ENCODE measurements around the gene TCTN2. TPM values are rescaled to one million over a fixed set of nuclear protein-coding genes. Genes with fewer than 3 reads are reported as not detected.

Gene TCTN2
- total and polyA plus RNA-seq, 2 donors from 2014 or later: 12.5 to 31.6 TPM

DNA sequence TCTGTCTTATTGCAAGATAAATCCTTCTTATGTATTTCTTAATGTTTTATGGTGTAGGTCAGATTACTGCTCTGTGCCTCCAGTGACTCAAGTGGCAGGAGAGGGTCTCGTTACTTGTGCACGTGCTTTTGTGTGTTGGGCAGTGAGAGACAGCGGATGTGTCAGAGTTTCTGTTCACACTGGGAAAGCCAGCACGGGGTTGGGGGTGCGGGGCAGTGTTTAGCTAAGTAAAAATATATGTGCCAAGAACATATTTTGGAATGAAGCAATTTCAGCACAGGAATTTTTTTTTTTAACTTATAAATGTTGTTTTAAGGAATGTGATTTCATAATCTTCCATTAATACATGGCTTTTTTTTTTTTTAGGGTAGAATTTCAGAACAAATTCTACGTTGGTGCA lies 86.6 kb downstream of the TCTN2 start:
- DNase-seq (no peak), FAIRE-seq (no peak)
- H3K9me3 ChIP-seq (ENCODE audit: control insufficient read depth in 2 of 3, insufficient read depth in 1 of 3, low read length in 3 of 3): no peaks in the 10 kb centered on the region
- intact Hi-C loops (cut with DNase I): no loop called here
- no peak overlapping the region for H3K4me3 ChIP-seq (ENCODE audit: low read length in 3 of 3)
- H3K27ac ChIP-seq (ENCODE audit: low read depth in 2 of 2, low read length in 2 of 2): no peak overlapping the region
- H3K36me3 ChIP-seq (ENCODE audit: control insufficient read depth in 2 of 3, insufficient read depth in 3 of 3, low read length in 3 of 3): peaks cover 0 to 9% (median 8%) of the 10 kb centered on the region in 3 donors
- TF ChIP-seq, protein P1, sequence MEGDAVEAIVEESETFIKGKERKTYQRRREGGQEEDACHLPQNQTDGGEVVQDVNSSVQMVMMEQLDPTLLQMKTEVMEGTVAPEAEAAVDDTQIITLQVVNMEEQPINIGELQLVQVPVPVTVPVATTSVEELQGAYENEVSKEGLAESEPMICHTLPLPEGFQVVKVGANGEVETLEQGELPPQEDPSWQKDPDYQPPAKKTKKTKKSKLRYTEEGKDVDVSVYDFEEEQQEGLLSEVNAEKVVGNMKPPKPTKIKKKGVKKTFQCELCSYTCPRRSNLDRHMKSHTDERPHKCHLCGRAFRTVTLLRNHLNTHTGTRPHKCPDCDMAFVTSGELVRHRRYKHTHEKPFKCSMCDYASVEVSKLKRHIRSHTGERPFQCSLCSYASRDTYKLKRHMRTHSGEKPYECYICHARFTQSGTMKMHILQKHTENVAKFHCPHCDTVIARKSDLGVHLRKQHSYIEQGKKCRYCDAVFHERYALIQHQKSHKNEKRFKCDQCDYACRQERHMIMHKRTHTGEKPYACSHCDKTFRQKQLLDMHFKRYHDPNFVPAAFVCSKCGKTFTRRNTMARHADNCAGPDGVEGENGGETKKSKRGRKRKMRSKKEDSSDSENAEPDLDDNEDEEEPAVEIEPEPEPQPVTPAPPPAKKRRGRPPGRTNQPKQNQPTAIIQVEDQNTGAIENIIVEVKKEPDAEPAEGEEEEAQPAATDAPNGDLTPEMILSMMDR (IDR thresholded peaks at IDR 0.05; ENCODE audit: borderline replicate concordance, extremely low read depth, insufficient read depth): no peak
- no peaks in the 10 kb centered on the region for H3K27me3 ChIP-seq (ENCODE audit: control insufficient read depth, insufficient read depth, low read length)
- H3K4me1 ChIP-seq (ENCODE audit: control insufficient read depth in 2 of 3, insufficient read depth in 2 of 3, low read depth in 1 of 3, low read length in 3 of 3): peaks cover 0 to 2% (median 0%) of the 10 kb centered on the region in 3 donors
- H3K9ac ChIP-seq (ENCODE audit: low read length in 3 of 3): no peak overlapping the region

Other genes starting within 250 kb of the TCTN2 start
- gene RILPL2, start 234.4 kb upstream of the TCTN2 start, total RNA-seq: 8.0 TPM
- 11.1 TPM for gene RILPL2, start 234.4 kb upstream of the TCTN2 start, polyA plus RNA-seq (ENCODE audit: insufficient read depth, low read depth, low replicate concordance)
- 23.6 TPM for gene SNRNP35, start 213.0 kb upstream of the TCTN2 start, total RNA-seq
- 51.2 TPM for gene SNRNP35, start 213.0 kb upstream of the TCTN2 start, polyA plus RNA-seq (ENCODE audit: insufficient read depth, low read depth, low replicate concordance)
- gene RILPL1, start 137.4 kb upstream of the TCTN2 start, total RNA-seq: 14.1 TPM
- gene RILPL1, start 137.4 kb upstream of the TCTN2 start, polyA plus RNA-seq (ENCODE audit: insufficient read depth, low read depth, low replicate concordance): 19.0 TPM
- 229 TPM for gene TMED2, start 86.6 kb upstream of the TCTN2 start, total RNA-seq
- gene TMED2, start 86.6 kb upstream of the TCTN2 start, polyA plus RNA-seq (ENCODE audit: insufficient read depth, low read depth, low replicate concordance): 89.1 TPM
- 20.3 TPM for gene DDX55, start 69.0 kb upstream of the TCTN2 start, total RNA-seq
- gene DDX55, start 69.0 kb upstream of the TCTN2 start, polyA plus RNA-seq (ENCODE audit: insufficient read depth, low read depth, low replicate concordance): 9.2 TPM
- 48.0 TPM for gene EIF2B1, start 37.4 kb upstream of the TCTN2 start, total RNA-seq
- 25.0 TPM for gene EIF2B1, start 37.4 kb upstream of the TCTN2 start, polyA plus RNA-seq (ENCODE audit: insufficient read depth, low read depth, low replicate concordance)
- 21.1 TPM for gene GTF2H3, start 37.3 kb upstream of the TCTN2 start, total RNA-seq
- 7.7 TPM for gene GTF2H3, start 37.3 kb upstream of the TCTN2 start, polyA plus RNA-seq (ENCODE audit: insufficient read depth, low read depth, low replicate concordance)
- 26.8 TPM for gene ATP6V0A2, start 41.2 kb downstream of the TCTN2 start, total RNA-seq
- gene ATP6V0A2, start 41.2 kb downstream of the TCTN2 start, polyA plus RNA-seq (ENCODE audit: insufficient read depth, low read depth, low replicate concordance): 4.0 TPM
- gene DNAH10, start 91.2 kb downstream of the TCTN2 start, total RNA-seq: 0.28 TPM
- gene DNAH10, start 91.2 kb downstream of the TCTN2 start, polyA plus RNA-seq (ENCODE audit: insufficient read depth, low read depth, low replicate concordance): 0.24 TPM

All from kidney (tissue), 14 donors.